Stimulated activated CD4-positive, alpha-beta T cell treated with anti-CD3 and anti-CD28 coated beads, Interleukin-15, amount 100 ng/mL, for 48 hours (primary cell): Measurements from ENCODE around the gene GNAO1.
"Not testable (repeated sequence)": the region's sequence is repeated elsewhere in the genome, so short reads cannot be mapped to it uniquely, and the experiment has no call there.

ENCODE experiments used
- DNase-seq, 2 donors: peaks; one replicate each; pipeline ENCODE4 v3.0.0-alpha.2; 2020; ENCODE audit warnings: low read depth in 2 of 2

GNAO1 gene

GRCh38 chr16:56365552-56365951, 174.3 kb downstream of the GNAO1 start:
- no peak for DNase-seq

DNA sequence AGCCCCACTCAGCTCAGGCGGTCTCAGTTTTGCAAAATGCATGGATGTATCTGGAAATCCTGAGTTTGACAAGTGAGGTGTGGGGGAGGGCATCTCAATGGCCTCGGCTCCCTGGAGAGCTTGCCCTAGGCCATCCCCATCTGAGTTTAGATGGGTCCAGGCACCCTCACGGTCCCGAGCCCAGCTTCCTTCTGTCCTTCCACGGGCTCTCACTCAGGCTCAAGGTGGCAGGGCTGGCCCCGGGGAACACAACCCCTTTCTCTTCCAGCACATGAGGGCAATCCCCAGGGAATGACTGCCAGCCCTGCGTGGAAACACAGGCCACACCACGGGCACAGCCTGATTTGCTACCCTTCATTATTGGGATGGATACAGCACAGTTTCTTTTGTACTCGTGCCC, 175.7 kb downstream of the GNAO1 start:
- no peak for DNase-seq

- no peak for DNase-seq
Measured at GRCh38 chr16:56367764-56368163, 176.5 kb downstream of the GNAO1 start.

DNA sequence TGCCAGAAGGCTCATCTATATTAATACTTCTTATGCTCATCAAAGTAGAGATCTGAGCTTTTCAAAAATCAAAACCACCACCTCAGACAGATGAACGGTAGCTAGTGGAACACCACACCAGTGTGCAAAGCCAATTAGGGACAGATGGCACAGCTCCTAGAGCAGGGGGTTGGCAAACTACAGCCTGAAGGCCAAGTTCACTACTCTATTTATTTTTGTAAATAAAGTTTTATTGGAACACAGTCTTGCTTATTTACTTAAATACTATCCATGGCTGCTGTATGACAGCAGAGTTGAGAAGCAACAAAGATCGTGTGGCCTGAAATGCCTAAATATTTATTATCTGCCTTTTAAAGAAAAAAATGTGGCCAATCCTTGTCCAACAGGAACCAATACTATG, 177.3 kb downstream of the GNAO1 start:
- DNase-seq = no peak

GRCh38 chr16:56369202-56369601, 177.9 kb downstream of the GNAO1 start:
- no peak for DNase-seq

GRCh38 chr16:56370185-56370874, 179.0 kb downstream of the GNAO1 start:
- DNase-seq = no peak

DNA sequence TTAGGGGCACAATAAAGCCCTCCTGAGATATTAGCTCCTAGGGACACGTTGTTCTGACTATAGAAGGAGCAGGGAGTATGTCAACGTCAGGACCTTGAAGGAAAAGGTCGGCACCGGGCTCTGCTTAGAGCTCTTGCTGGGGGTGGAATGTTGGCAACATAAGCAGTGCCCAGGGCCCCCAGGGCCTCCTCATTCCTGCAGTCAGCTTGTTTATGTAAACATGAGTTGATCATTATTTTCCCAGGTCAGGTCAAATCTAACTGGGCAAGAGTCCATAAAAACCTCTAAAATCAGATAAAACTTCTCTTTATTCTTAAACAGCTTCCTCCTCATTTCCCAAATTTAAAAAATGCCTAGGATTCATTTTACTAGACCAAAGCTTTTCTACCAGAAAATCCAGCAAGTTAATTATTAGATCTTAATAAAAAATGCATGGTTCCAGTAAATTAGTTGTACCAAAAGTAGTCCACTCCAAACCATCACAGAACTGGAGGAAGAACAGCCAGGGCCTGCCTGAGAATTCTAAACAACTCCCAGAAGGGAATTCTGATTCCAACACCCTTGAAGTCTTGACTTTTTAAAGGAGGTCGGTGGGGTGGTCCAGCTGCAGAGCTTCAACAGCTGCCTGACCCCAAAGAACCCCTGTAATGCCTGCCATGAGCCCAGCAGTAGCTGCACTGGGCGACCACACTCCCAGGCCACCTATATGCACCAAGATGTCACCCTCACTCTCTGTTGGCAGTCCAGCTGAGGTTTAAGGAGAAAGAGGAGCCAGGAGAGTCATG, 179.8 kb downstream of the GNAO1 start:
- no peak for DNase-seq

DNA sequence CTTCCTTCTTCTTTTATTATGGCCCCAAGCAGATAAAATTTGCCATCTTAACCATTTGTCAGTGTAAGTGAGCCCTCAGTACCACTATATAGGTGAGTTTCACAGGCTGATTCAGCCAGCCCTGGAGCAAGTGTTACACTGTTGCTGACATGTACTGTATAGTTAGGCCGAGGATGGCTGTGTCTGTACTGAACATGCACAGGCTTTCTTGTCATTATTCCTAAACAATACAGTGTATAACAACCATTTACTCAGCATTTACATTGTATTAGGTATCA, 180.3 kb downstream of the GNAO1 start:
- no peak for DNase-seq

GRCh38 chr16:56372013-56372634, 180.8 kb downstream of the GNAO1 start:
- DNase-seq = no peak

GRCh38 chr16:56373003-56373402, 181.7 kb downstream of the GNAO1 start:
- no peak for DNase-seq

DNA sequence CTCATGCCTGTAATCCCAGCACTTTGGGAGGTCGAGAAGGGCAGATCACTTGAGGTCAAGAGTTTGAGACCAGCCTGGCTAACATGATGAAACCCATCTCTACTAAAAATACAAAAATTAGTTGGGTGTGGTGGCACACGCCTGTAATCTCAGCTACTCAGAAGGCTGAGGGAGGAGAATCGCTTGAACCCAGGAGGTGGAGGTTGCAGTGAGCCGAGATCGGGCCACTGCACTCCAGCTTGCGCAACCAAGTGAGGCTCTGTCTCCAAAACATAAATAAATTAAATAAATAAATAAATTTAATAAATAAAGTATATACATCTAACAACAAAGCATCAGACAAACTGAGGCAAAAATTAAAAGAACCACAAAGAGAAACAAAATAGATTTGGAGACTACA, 184.5 kb downstream of the GNAO1 start:
- not testable (repeated sequence) for DNase-seq

DNA sequence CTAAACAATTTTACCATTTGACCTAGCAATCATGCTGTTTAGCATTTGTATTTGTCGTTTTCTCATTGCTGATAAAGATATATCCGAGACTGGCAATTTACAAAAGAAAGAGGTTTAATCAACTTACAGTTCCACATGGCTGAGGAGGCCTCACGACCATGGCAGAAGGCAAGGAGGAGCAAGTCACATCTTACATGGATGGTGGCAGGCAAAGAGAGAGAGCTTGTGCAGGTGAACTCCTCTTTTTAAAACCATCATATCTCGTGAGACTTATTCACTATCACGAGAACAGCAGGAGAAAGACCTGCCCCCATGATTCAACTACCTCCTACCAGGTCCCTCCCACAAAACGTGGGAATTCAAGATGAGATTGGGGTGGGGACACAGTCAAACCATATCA, 187.8 kb downstream of the GNAO1 start:
- DNase-seq = not testable (repeated sequence)

DNA sequence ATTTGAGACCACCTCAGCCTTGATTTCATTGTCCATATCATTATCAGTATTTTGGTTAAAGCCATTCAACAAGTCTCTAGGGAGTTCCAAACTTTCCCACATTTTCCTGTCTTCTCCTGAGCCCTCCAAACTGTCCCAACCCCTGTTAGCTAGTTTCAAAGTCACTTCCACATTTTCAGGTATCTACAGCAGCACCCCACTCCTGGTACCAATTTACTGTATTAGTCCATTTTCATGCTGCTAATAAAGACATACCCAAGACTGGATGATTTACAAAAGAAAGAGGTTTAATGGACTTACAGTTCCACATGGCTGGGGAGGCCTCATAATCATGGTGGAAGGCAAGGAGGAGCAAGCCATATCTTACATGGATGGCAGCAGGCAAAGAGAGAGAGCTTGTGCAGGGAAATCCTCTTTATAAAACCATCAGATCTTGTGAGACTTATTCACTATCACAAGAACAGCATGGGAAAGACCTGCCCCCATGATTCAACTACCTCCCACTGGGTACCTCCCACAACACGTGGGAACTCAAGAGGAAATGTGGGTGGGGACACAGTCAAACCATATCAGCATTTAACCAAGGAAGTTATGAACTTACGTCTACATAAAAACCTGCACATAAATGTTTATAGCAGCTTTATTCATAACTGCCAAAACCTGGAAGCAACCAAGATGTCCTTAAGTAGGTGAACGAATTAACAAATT, 189.6 kb downstream of the GNAO1 start:
- not testable (repeated sequence) for DNase-seq

DNA sequence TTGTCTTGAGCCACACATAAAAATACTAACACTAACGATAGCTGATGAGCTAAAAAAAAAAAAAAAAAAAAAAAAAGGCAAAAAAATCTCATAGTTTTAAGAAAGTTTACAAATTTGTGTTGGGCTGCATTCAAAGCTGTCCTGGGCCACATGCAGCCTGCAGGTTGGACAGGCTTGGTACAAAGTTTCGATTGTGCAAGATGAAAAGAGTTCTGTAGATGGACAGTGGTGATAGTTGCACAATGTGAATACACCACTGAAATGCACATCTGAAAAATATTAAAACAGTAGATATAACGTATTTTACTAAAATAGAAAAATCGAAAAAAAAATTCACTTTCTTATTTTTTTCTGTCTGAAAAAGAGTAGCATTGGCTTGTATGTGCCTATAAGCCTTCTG, 191.2 kb downstream of the GNAO1 start:
- no peak for DNase-seq

- no peak for DNase-seq
Measured at GRCh38 chr16:56382901-56383355, 191.6 kb downstream of the GNAO1 start.

- DNase-seq = no peak
Measured at GRCh38 chr16:56384074-56384721, 192.9 kb downstream of the GNAO1 start.

GRCh38 chr16:56387396-56387795, 196.1 kb downstream of the GNAO1 start:
- DNase-seq = no peak

DNA sequence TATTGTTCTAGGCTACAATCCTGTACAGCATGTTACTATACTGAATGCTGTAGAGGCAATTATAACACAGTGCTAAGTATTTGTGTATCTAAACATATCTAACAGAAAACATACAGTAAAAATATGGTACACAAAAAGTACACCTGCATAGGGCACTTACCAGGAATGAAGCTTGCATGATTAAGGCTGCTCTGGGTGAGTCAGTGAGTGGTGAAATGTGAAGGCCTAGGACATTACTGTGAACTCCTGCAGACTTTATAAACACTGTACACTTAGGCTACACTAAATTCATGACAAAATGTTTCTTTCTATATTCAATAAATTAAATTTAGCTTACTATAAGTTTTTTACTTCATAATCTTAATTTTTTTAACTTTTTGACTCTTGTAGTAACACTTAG, 196.9 kb downstream of the GNAO1 start:
- no peak for DNase-seq

DNA sequence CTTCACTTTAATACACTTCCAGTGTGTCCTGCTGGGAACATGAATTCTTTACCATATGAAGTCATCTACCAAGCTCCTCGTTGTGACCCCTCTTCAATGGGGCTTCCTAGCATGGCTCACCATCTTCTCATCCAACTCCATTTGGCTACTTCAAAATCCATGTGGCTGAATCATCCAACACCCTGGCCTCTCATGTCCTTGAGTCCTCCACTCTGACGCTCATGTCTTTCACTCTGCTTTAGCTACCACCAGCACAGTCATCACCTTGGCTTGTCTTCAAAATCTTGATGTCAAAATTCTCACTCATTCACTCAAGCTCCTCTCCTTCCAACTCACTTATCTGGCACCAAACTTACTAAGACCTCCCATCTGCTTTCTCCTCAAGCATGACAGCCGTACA, 198.3 kb downstream of the GNAO1 start:
- DNase-seq = no peak

DNA sequence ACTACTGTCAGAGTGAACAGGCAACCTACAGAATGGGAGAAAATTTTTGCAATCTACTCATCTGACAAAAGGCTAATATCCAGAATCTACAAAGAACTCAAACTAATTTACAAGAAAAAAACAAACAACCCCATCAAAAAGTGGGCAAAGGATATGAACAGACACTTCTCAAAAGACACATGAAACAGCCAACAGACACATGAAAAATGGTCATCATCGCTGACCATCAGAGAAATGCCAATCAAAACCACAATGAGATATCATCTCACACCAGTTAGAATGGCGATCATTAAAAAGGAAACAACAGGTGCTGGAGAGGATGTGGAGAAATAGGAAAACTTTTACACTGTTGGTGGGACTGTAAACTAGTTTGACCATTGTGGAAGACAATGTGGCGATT, 205.4 kb downstream of the GNAO1 start:
- not testable (repeated sequence) for DNase-seq

DNA sequence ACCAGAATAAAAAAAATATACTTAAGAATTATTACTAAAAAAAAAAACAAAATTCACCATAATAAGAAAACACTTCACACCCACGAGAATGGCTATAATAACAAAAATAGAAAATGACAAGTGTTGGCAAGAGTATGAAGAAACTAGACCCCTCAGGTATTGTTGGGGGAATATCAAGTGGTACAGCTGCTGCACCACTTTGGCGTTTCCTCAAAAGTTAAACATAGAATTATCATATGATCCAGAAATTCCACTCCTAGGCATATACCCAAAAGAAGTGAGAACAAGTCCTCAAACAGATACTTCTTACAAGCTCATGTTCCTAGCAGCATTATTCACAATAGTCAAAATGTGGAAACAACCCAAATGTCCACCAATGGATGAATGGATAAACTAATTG, 207.8 kb downstream of the GNAO1 start:
- DNase-seq = no peak

DNA sequence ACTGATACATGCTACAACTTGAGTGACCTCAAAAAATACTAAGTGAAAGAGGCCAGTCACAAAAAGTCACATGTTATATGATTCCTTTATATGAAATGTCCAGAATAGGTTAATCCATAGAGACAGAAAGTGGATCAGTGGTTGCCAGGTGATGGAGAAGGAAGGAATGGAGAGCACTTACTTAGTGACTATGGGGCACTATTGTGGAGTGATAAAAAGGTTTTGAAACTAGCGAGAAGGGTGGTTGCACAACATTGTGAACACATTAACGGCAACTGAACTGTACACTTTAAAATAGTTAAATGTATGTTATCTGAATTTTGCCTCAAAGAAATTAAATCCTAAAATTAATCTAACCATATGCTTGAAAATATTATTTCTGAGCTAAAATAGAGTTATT, 208.2 kb downstream of the GNAO1 start:
- no peak for DNase-seq
